OCI-LY7 (cell line): Measurements from ENCODE around the gene NACA.

ENCODE experiments used
- EZH2phosphoT487 ChIP-seq: fragments of 200-600 bp; sonication (generic); IDR thresholded peaks from 2 replicates; pipeline ENCODE4 v1.6.1; 2018; ENCODE audit warnings: low read depth, borderline replicate concordance, mild to moderate bottlenecking, mixed run types, antibody characterized with exemption, low read length, moderate library complexity, mixed read lengths
- TF ChIP-seq, protein P1 (sequence below): fragments of 200-600 bp; sonication (generic); conservative IDR thresholded peaks from 2 replicates; pipeline ENCODE4 v1.5.1; 2014; ENCODE audit warnings: mild to moderate bottlenecking, antibody characterized with exemption, low read length, moderate library complexity, mixed read lengths

DNA sequence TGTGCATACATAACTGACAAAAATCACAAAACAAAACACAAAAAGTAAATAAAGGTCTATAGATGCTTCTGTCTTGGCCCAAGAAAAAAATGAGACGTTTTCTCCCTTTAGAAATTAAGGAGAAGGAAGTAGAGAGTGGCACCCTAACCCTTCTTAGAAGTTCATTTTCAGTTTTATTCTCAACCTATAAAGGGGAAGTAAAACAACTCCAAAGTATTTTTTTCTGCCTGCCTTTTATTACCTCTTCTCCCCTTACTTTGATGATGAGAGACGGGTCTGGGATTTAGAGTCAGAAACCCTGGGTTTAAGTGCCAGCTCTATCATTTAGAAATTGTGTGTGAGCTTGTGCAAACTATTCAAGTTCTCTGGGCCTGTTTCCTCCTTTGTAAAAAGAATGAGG is 24.3 kb upstream of the NACA start:
- TF ChIP-seq, protein P1, sequence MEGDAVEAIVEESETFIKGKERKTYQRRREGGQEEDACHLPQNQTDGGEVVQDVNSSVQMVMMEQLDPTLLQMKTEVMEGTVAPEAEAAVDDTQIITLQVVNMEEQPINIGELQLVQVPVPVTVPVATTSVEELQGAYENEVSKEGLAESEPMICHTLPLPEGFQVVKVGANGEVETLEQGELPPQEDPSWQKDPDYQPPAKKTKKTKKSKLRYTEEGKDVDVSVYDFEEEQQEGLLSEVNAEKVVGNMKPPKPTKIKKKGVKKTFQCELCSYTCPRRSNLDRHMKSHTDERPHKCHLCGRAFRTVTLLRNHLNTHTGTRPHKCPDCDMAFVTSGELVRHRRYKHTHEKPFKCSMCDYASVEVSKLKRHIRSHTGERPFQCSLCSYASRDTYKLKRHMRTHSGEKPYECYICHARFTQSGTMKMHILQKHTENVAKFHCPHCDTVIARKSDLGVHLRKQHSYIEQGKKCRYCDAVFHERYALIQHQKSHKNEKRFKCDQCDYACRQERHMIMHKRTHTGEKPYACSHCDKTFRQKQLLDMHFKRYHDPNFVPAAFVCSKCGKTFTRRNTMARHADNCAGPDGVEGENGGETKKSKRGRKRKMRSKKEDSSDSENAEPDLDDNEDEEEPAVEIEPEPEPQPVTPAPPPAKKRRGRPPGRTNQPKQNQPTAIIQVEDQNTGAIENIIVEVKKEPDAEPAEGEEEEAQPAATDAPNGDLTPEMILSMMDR: no peak
- TF ChIP-seq EZH2phosphoT487: no peak
